ENCODE measurements around the gene C4BPA.

DNA sequence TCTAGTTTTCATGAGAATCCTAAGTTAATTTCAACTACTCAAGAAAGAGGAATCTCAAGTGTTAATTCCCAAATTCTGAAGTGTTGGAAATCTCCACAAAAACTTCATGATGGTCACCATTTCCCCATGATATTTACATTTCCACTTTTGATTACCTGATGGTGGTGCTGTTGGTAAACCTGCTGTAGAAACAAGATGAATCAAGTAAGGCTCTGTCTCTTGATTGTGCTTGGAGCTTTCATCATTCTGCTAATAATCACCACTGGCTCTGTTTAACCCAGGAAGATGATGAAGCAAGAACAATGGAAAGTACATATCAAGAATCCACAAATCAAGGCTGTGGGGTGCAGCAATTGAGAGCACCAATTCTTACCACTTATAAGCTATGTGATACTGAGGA is 77.8 kb downstream of the C4BPA start:
- TF ChIP-seq CTCF (IDR thresholded peaks at IDR 0.05) (peak in 3 of 6 experiments; percentile 16 to 24 (median 20)), POLR2A (IDR thresholded peaks at IDR 0.05) (no peak)

Measured in thyroid gland (tissue), 4 donors.